GM23338 (cell line): ENCODE measurements around the gene C2CD4D. TPM values are rescaled to one million over a fixed set of nuclear protein-coding genes. Genes with fewer than 3 reads are reported as not detected.

Source experiments
- ATAC-seq: fragments of 200-7000 bp; cut with Tn5 transposase; 3 replicates; pipeline ENCODE4 v1.9.1; 2020
- DNase-seq: peaks from one replicate; pipeline ENCODE4 v3.0.0-alpha.2; 2015; ENCODE audit warnings: low spot score
- H2AFZ ChIP-seq: fragments of 200-600 bp; sonication (generic); 2 replicates; pipeline ENCODE4 v1.8.0; 2016; ENCODE audit warnings: antibody characterized with exemption, mild to moderate bottlenecking, moderate library complexity
- H3F3A ChIP-seq: fragments of 200-600 bp; sonication (generic); replicated peaks from 2 replicates; pipeline ENCODE4 v1.8.0; 2017; ENCODE audit warnings: antibody characterized with exemption, mixed run types, low read depth
- H3K27ac ChIP-seq: fragments of 200-600 bp; sonication (generic); 2 replicates; pipeline ENCODE4 v1.6.1; 2016; ENCODE audit warnings: low read depth
- H3K27me3 ChIP-seq: fragments of 200-600 bp; sonication (generic); 2 replicates; pipeline ENCODE4 v1.8.0; 2016; ENCODE audit warnings: mild to moderate bottlenecking, mixed run types, moderate library complexity; ENCODE audit not compliant: insufficient read depth
- H3K36me3 ChIP-seq: fragments of 200-600 bp; sonication (generic); 2 replicates; pipeline ENCODE4 v1.8.0; 2016; ENCODE audit warnings: mild to moderate bottlenecking; ENCODE audit not compliant: insufficient read depth
- H3K4me1 ChIP-seq: fragments of 200-600 bp; sonication (generic); 2 replicates; pipeline ENCODE4 v1.8.0; 2016; ENCODE audit warnings: mild to moderate bottlenecking, moderate library complexity; ENCODE audit not compliant: insufficient read depth
- H3K4me2 ChIP-seq: fragments of 200-600 bp; sonication (generic); 2 replicates; pipeline ENCODE4 v1.7.1; 2017; ENCODE audit warnings: mixed run types
- H3K4me3 ChIP-seq: fragments of 200-600 bp; sonication (generic); 2 replicates; pipeline ENCODE4 v1.6.1; 2016; ENCODE audit warnings: mixed run types
- H3K79me2 ChIP-seq: fragments of 200-600 bp; sonication (generic); replicated peaks from 2 replicates; pipeline ENCODE4 v1.8.0; 2017; ENCODE audit warnings: mild to moderate bottlenecking; ENCODE audit not compliant: insufficient read depth
- H3K9me2 ChIP-seq: fragments of 200-600 bp; sonication (generic); 2 replicates; pipeline ENCODE4 v1.8.0; 2017; ENCODE audit not compliant: insufficient read depth
- H4K20me1 ChIP-seq: fragments of 200-600 bp; sonication (generic); replicated peaks from 2 replicates; pipeline ENCODE4 v1.8.0; 2017; ENCODE audit warnings: mild to moderate bottlenecking; ENCODE audit not compliant: insufficient read depth
- H3K27ac Mint-ChIP-seq: 2 replicates; pipeline ENCODE4 v1.8.0; 2020; ENCODE audit warnings: inconsistent platforms, mild to moderate bottlenecking, moderate library complexity, mixed read lengths
- H3K27me3 Mint-ChIP-seq: 3 replicates; pipeline ENCODE4 v1.8.0; 2022; ENCODE audit warnings: low read depth, mild to moderate bottlenecking, moderate library complexity, mixed read lengths, inconsistent platforms; ENCODE audit not compliant: insufficient read depth, poor library complexity
- H3K36me3 Mint-ChIP-seq: 3 replicates; pipeline ENCODE4 v1.8.0; 2021; ENCODE audit warnings: low read depth, mild to moderate bottlenecking, inconsistent platforms, moderate library complexity, mixed read lengths
- H3K4me1 Mint-ChIP-seq: 3 replicates; pipeline ENCODE4 v1.8.0; 2020; ENCODE audit warnings: mild to moderate bottlenecking, inconsistent platforms, mixed read lengths
- H3K4me3 Mint-ChIP-seq: 3 replicates; pipeline ENCODE4 v1.8.0; 2021; ENCODE audit warnings: moderate library complexity, mild to moderate bottlenecking, inconsistent platforms, mixed read lengths
- H3K9me3 Mint-ChIP-seq: 3 replicates; pipeline ENCODE4 v1.8.0; 2020; ENCODE audit warnings: moderate library complexity, mild to moderate bottlenecking, inconsistent platforms, mixed read lengths
- CTCF ChIP-seq, 2 experiments: fragments of 200-600 bp in 1 of 2; sonication (generic) in 1 of 2; conservative IDR thresholded peaks; 2 replicates each; pipeline versions ENCODE4 v1.5.1 to v1.6.1; 2016 to 2017; ENCODE audit warnings: antibody characterized with exemption in 2 of 2, low read depth in 2 of 2, mild to moderate bottlenecking in 2 of 2, moderate library complexity in 1 of 2
- ETS1 ChIP-seq: IDR thresholded peaks from 2 replicates; pipeline ENCODE4 v1.6.1; 2016; ENCODE audit warnings: antibody characterized with exemption
- EZH2phosphoT487 ChIP-seq: fragments of 200-600 bp; sonication (generic); IDR thresholded peaks from one replicate; pipeline ENCODE4 v1.8.1; 2018; ENCODE audit warnings: antibody characterized with exemption; ENCODE audit not compliant: unreplicated experiment
- JUNB ChIP-seq: IDR thresholded peaks from one replicate; pipeline ENCODE4 v1.6.1; 2016; ENCODE audit warnings: antibody characterized with exemption; ENCODE audit not compliant: unreplicated experiment
- POLR2AphosphoS5 ChIP-seq: IDR thresholded peaks from 2 replicates; pipeline ENCODE4 v1.6.1; 2016; ENCODE audit warnings: antibody characterized with exemption, low read depth
- REST ChIP-seq: IDR thresholded peaks from one replicate; pipeline ENCODE4 v1.6.1; 2018; ENCODE audit warnings: antibody characterized with exemption; ENCODE audit not compliant: unreplicated experiment
- STAT1 ChIP-seq: IDR thresholded peaks from one replicate; pipeline ENCODE4 v1.6.1; 2016; ENCODE audit warnings: antibody characterized with exemption; ENCODE audit not compliant: unreplicated experiment
- ZNF114 ChIP-seq: fragments of 250-450 bp; sonication (Bioruptor Pico); IDR thresholded peaks from 2 replicates; pipeline ENCODE4 v1.5.0; 2020; ENCODE audit warnings: mild to moderate bottlenecking, moderate library complexity
- ZNF331 ChIP-seq: fragments of 250-450 bp; sonication (Bioruptor Pico); IDR thresholded peaks from 2 replicates; pipeline ENCODE4 v1.5.0; 2020; ENCODE audit warnings: low read depth, mild to moderate bottlenecking, moderate library complexity
- ZNF462 ChIP-seq: fragments of 250-450 bp; sonication (Bioruptor Pico); IDR thresholded peaks from 2 replicates; pipeline ENCODE4 v1.5.0; 2020; ENCODE audit warnings: mild to moderate bottlenecking, moderate library complexity
- polyA plus RNA-seq: library from polyadenylated mRNA; unstranded; fragments of >200 nt; fragmentation: Nextera tagmentation; extraction: Ambion mirVana; gene quantifications from 2 replicates; pipeline ENCODE4 v1.2.1, GENCODE V29; 2016
- total RNA-seq: library from RNA; depleted of rRNA; stranded (reverse); fragments of >200 nt; shearing (Covaris generic); gene quantifications from 2 replicates; pipeline ENCODE4 v1.2.3, GENCODE V29; 2014

C2CD4D gene
- total and polyA plus RNA-seq, 2 experiments from 2014 or later: 0.35 to 0.82 TPM

- Mint-ChIP-seq H3K4me1 (peaks cover 16% of the 10 kb centered on the region), H3K27ac (no peak overlapping the region), H3K9me3 (no peaks in the 10 kb centered on the region), H3K4me3 (no peak overlapping the region), H3K36me3 (no peaks in the 10 kb centered on the region), H3K27me3 (peaks cover 7% of the 10 kb centered on the region)
- Histone ChIP-seq H3K4me3 (no peak overlapping the region), H3K36me3 (no peaks in the 10 kb centered on the region), H2AFZ (no peak overlapping the region), H3K27me3 (no peaks in the 10 kb centered on the region), H3K9me2 (no peaks in the 10 kb centered on the region), H3K27ac (no peak overlapping the region), H3K79me2 (no peaks in the 10 kb centered on the region), H3K4me1 (peaks cover 7% of the 10 kb centered on the region), H3K4me2 (no peak overlapping the region), H4K20me1 (no peaks in the 10 kb centered on the region), H3F3A (no peaks in the 10 kb centered on the region)
- DNase-seq: no peak
- no peak for ATAC-seq
- TF ChIP-seq EZH2phosphoT487: no peak
- TF ChIP-seq ZNF331: no peak
- TF ChIP-seq JUNB: no peak
Observed at GRCh38 chr1:151807131-151807530, 32.5 kb downstream of the C2CD4D start.

GRCh38 chr1:151806170-151806569, 33.5 kb downstream of the C2CD4D start:
- Mint-ChIP-seq H3K27me3 (peaks cover 7% of the 10 kb centered on the region), H3K4me1 (peaks cover 16% of the 10 kb centered on the region), H3K36me3 (no peaks in the 10 kb centered on the region), H3K9me3 (no peaks in the 10 kb centered on the region), H3K27ac (no peak overlapping the region), H3K4me3 (no peak overlapping the region)
- Histone ChIP-seq H3K27me3 (no peaks in the 10 kb centered on the region), H3K4me2 (no peak overlapping the region), H4K20me1 (no peaks in the 10 kb centered on the region), H2AFZ (no peak overlapping the region), H3K27ac (no peak overlapping the region), H3K4me3 (no peak overlapping the region), H3K36me3 (no peaks in the 10 kb centered on the region), H3K79me2 (no peaks in the 10 kb centered on the region), H3K4me1 (peaks cover 7% of the 10 kb centered on the region), H3F3A (no peaks in the 10 kb centered on the region), H3K9me2 (no peaks in the 10 kb centered on the region)
- no peak for TF ChIP-seq ZNF331
- TF ChIP-seq STAT1: no peak
- no peak for TF ChIP-seq ETS1
- TF ChIP-seq EZH2phosphoT487: no peak
- no peak for TF ChIP-seq CTCF (conservative IDR thresholded peaks at IDR 0.05; ENCODE audit: low read depth in 2 of 2)
- no peak for TF ChIP-seq REST
- TF ChIP-seq ZNF462 (CRISPR knock-in tag): no peak
- no peak for TF ChIP-seq POLR2AphosphoS5
- no peak for TF ChIP-seq ZNF114 (CRISPR knock-in tag)
- ATAC-seq (no peak), DNase-seq (no peak)
